Measurements from ENCODE around the gene YWHAB.

Gene YWHAB

DNA sequence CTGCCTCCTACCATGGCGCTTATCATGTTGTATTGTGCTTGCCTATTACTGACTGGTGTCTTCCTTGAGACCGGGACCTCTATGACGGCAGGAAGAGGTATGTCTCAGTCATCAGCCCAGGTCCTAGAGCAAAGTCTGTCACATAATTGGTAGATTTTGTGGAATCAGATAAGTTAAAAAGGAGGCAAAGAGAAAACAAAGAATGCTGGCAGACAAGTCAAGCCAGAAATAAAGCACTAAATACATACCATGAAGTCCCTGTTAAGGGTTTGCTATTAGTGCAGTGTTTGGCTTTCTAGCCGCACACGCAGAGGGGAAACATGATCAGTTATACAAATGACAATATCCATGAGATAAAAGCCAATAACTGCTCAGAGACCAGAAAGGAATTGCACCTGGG lies 68.7 kb downstream of the YWHAB start:
- no peak for DNase-seq (ENCODE audit: low read depth)
- no peak overlapping the region for H3K4me3 ChIP-seq (ENCODE audit: low read depth, low read length)
- TF ChIP-seq, protein P1, sequence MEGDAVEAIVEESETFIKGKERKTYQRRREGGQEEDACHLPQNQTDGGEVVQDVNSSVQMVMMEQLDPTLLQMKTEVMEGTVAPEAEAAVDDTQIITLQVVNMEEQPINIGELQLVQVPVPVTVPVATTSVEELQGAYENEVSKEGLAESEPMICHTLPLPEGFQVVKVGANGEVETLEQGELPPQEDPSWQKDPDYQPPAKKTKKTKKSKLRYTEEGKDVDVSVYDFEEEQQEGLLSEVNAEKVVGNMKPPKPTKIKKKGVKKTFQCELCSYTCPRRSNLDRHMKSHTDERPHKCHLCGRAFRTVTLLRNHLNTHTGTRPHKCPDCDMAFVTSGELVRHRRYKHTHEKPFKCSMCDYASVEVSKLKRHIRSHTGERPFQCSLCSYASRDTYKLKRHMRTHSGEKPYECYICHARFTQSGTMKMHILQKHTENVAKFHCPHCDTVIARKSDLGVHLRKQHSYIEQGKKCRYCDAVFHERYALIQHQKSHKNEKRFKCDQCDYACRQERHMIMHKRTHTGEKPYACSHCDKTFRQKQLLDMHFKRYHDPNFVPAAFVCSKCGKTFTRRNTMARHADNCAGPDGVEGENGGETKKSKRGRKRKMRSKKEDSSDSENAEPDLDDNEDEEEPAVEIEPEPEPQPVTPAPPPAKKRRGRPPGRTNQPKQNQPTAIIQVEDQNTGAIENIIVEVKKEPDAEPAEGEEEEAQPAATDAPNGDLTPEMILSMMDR (IDR thresholded peaks at IDR 0.05; ENCODE audit: low read depth, low read length): no peak
- TF ChIP-seq POLR2A (IDR thresholded peaks at IDR 0.05; ENCODE audit: extremely low read depth, insufficient read length): no peak

DNA sequence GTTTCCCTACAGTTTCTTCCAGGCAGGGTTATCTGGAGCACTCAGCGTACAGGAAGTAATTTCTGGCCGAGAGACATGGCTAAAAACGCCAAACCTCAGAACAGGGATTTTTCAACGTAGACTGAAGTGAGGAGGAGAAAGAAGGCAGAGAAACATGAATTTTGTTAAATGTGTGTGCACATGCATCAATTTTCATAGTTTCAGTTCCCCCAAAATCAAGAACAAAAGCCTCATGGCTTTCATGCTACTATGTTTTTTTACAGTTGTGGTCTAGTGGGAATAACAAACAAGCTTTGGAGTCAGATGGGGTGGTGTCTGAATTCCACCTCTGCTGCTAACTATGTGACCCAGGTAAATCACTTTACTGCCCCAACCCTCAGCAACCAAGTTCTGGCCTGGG lies 69.8 kb downstream of the YWHAB start:
- TF ChIP-seq MYC (IDR thresholded peaks at IDR 0.05; ENCODE audit: low read depth, low read length) (no peak), POLR2A (IDR thresholded peaks at IDR 0.05; ENCODE audit: extremely low read depth, insufficient read length) (no peak)
- TF ChIP-seq, protein P1 (IDR thresholded peaks at IDR 0.05; ENCODE audit: low read depth, low read length): no peak
- TF ChIP-seq, protein P2, sequence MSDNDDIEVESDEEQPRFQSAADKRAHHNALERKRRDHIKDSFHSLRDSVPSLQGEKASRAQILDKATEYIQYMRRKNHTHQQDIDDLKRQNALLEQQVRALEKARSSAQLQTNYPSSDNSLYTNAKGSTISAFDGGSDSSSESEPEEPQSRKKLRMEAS (IDR thresholded peaks at IDR 0.05; ENCODE audit: low read depth, low read length): no peak
- no peak for DNase-seq (ENCODE audit: low read depth)
- no peak overlapping the region for H3K4me3 ChIP-seq (ENCODE audit: low read depth, low read length)

DNA sequence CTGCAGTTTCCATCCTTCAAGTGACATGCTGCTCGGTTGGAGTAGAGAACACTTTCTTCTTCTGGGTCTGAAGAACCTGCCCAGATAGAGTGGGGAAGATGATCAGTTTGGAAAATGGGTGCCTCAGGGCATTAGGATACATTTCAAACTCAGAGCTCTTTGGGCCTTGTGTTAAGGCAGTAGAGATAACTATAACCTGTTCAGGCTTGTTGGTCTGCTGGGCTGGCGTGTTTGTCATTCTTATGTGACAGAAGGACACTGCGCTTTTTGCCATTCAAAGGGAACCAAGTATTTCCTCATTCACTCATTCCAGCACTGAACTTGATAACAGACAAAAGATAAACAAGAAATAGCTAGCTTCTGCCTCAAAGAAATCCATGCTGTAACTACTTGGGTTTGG lies 70.9 kb downstream of the YWHAB start:
- no peak for DNase-seq (ENCODE audit: low read depth)
- no peak overlapping the region for H3K4me3 ChIP-seq (ENCODE audit: low read depth, low read length)
- TF ChIP-seq POLR2A (IDR thresholded peaks at IDR 0.05; ENCODE audit: extremely low read depth, insufficient read length): no peak
- no peak for TF ChIP-seq MYC (IDR thresholded peaks at IDR 0.05; ENCODE audit: low read depth, low read length)
- TF ChIP-seq, protein P2 (IDR thresholded peaks at IDR 0.05; ENCODE audit: low read depth, low read length): no peak
- TF ChIP-seq, protein P1 (IDR thresholded peaks at IDR 0.05; ENCODE audit: low read depth, low read length): no peak
